Hepatocyte (in vitro differentiated cells): ENCODE measurements around the gene PRM2.

Experiments
- EZH2 ChIP-seq: fragments of 200-600 bp; sonication (generic); IDR thresholded peaks from 2 replicates; pipeline ENCODE4 v1.6.1; 2016; ENCODE audit warnings: antibody characterized with exemption, mild to moderate bottlenecking, borderline replicate concordance
- EZH2phosphoT487 ChIP-seq: fragments of 200-600 bp; sonication (generic); IDR thresholded peaks from one replicate; pipeline ENCODE4 v1.6.1; 2018; ENCODE audit warnings: antibody characterized with exemption, mild to moderate bottlenecking, low read depth, moderate library complexity; ENCODE audit not compliant: unreplicated experiment, severe bottlenecking
- TF ChIP-seq, protein P1 (sequence below): fragments of 200-600 bp; sonication (generic); IDR thresholded peaks from 2 replicates; pipeline ENCODE4 v1.5.1; 2016; ENCODE audit warnings: antibody characterized with exemption, mild to moderate bottlenecking; ENCODE audit not compliant: poor library complexity

DNA sequence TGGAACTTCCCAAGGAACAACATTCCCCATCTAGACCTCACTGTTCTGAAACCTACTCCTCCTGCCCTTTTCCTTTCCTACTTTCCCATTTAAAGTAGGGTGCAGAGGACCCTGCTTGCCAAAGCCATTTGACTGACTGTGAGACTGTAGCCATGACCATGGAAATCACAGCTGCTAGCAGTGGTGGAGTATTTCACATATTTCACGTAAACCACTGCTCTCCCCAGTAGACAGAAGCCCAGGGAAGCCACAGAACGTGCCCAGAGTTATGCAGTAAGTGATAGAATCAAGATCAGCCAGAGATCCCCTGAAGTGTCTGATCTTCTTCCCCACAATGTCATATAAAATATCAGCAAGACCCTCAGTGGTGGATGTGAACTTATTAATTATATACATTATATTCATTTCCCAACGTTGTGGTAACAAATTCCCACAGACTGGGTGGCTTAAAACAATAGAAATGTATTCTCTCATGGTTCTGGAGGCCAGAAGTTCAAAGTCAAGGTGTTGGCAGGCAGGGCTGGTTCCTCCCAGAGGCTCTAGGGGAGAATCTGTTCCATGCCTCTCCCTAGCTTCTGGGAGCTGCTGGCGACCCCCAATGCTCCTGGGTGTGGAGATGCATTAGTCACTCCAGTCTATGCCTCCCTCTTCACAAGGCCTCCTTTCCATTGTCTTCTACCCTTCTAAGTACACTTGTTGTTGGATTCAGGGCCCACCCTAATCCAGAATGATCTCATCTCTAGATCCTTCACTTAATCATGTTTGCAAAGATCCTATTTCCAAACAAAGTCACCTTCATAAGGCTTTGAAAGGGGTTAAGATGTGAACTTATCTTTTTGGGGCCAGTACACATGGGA lies 25.6 kb upstream of the PRM2 start:
- TF ChIP-seq, protein P1, sequence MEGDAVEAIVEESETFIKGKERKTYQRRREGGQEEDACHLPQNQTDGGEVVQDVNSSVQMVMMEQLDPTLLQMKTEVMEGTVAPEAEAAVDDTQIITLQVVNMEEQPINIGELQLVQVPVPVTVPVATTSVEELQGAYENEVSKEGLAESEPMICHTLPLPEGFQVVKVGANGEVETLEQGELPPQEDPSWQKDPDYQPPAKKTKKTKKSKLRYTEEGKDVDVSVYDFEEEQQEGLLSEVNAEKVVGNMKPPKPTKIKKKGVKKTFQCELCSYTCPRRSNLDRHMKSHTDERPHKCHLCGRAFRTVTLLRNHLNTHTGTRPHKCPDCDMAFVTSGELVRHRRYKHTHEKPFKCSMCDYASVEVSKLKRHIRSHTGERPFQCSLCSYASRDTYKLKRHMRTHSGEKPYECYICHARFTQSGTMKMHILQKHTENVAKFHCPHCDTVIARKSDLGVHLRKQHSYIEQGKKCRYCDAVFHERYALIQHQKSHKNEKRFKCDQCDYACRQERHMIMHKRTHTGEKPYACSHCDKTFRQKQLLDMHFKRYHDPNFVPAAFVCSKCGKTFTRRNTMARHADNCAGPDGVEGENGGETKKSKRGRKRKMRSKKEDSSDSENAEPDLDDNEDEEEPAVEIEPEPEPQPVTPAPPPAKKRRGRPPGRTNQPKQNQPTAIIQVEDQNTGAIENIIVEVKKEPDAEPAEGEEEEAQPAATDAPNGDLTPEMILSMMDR, result no peak
- TF ChIP-seq EZH2 (no peak), EZH2phosphoT487 (no peak)
